Adipocyte (in vitro differentiated cells): Measurements from ENCODE around the gene GPX5.

Source experiments
- DNase-seq: peaks from one replicate; pipeline ENCODE4 v3.0.0-alpha.2; 2015; ENCODE audit warnings: low read depth
- H3K27me3 ChIP-seq: replicated peaks from 2 replicates; pipeline ENCODE4 v1.7.0; 2013; ENCODE audit warnings: mild to moderate bottlenecking, low read length, moderate library complexity; ENCODE audit not compliant: control insufficient read depth, insufficient read depth
- H3K36me3 ChIP-seq: 2 replicates; pipeline ENCODE4 v1.7.0; 2013; ENCODE audit warnings: low read length, mild to moderate bottlenecking, moderate library complexity; ENCODE audit not compliant: control insufficient read depth, insufficient read depth, severe bottlenecking
- H3K4me1 ChIP-seq: 2 replicates; pipeline ENCODE4 v1.7.0; 2013; ENCODE audit warnings: mild to moderate bottlenecking, low read length, moderate library complexity; ENCODE audit not compliant: control insufficient read depth, insufficient read depth
- H3K4me3 ChIP-seq: 2 replicates; pipeline ENCODE4 v1.7.0; 2013; ENCODE audit warnings: mild to moderate bottlenecking, low read length, moderate library complexity
- H3K9ac ChIP-seq: 2 replicates; pipeline ENCODE4 v1.7.0; 2013; ENCODE audit warnings: mild to moderate bottlenecking, low read length, moderate library complexity
- H3K9me3 ChIP-seq: 2 replicates; pipeline ENCODE4 v1.7.0; 2013; ENCODE audit warnings: mild to moderate bottlenecking, low read length, moderate library complexity; ENCODE audit not compliant: control insufficient read depth

The GPX5 gene

DNA sequence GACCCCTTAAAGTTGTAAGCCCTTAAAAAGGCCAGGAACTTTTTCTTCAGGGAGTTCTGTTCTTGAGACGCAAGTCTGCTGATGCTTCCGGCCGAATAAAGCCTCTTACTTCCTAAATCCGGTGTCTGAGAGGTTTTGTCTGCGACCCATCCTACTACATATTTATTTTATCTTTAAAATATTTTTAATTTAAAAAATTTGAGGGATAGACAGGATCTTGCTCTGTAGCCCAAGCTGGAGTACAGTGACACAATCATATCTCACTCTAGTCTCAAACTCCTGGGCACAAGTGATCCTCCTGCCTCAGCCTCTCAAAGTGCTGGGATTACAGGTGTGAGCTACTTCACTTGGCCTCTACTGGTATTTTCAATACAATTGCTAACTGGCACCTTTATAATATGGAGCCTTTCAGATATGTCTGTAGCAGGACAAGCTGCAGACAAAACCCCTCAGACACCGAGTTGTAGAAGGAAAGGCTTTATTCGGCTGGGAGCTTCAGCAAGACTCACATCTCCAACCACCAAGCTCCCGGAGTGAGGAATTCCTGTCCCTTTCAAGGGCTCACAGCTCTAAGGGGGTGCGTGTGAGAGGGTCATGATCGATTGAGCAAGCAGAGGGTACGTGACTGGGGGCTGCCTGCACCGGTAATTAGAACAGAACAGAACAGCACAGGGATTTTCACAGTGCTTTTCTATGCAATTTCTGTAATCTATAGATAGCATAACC is 41.0 kb downstream of the GPX5 start:
- H3K36me3 ChIP-seq = no peaks in the 10 kb centered on the region

DNA sequence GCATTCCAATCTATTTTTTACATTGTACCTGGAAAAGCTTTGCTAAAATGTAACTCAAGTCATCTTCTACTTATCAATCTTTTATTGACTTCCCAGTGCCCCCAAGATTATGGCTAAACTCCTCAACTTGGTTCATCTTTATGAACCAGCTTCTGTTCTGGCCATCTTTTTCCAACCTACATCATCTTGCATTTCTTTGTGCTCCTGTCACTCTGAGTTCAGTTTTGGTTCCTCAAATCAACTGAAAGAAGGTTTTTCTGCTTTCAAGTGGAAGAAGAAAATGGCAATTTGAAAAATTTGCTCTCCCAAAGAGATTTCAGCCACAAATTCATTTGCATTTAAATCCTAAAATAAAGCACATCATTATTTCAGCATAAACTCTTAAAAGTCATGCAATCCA is 41.8 kb downstream of the GPX5 start:
- no peak overlapping the region for H3K9ac ChIP-seq
- no peaks in the 10 kb centered on the region for H3K9me3 ChIP-seq
- no peak overlapping the region for H3K4me3 ChIP-seq
- DNase-seq = no peak
- no peaks in the 10 kb centered on the region for H3K4me1 ChIP-seq
- no peaks in the 10 kb centered on the region for H3K27me3 ChIP-seq
- H3K36me3 ChIP-seq = no peaks in the 10 kb centered on the region

More for the DNA sequence above, 41.0 kb downstream of the GPX5 start:
- Histone ChIP-seq H3K4me1 (no peaks in the 10 kb centered on the region), H3K27me3 (no peaks in the 10 kb centered on the region), H3K4me3 (no peak overlapping the region), H3K9me3 (no peaks in the 10 kb centered on the region), H3K9ac (no peak overlapping the region)
- no peak for DNase-seq

DNA sequence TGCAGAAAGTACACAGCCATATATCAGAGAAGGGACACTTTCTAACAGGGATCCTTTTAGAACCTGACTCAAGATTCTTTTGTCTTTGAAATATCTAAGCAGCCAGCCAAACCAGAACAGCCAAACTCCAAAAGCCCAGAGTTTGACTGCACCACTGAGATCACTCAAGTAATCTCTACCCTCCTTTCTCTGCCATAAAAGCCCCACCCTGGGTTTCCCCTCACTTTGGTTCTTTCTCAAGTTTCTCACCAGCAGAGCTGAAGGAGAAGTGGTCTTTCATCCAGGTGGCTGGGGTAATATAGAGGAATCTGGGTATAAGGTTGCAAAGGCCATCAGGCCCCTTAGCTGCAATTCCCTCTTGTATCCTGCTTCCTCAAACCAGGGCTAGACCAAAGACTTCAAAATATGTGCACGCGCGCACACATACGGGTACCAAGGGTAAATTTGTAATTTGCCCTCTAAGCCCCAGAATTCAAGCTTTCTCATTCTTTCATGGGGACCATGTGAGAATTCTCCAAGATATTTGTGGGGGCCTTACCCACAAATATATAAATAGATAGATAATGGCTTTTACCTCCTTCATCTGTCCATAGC is 42.9 kb downstream of the GPX5 start:
- no peak overlapping the region for H3K4me3 ChIP-seq
- no peaks in the 10 kb centered on the region for H3K4me1 ChIP-seq
- peaks cover 3% of the 10 kb centered on the region for H3K27me3 ChIP-seq
- H3K9ac ChIP-seq = no peak overlapping the region
- DNase-seq = no peak
- no peaks in the 10 kb centered on the region for H3K36me3 ChIP-seq
- no peaks in the 10 kb centered on the region for H3K9me3 ChIP-seq

DNA sequence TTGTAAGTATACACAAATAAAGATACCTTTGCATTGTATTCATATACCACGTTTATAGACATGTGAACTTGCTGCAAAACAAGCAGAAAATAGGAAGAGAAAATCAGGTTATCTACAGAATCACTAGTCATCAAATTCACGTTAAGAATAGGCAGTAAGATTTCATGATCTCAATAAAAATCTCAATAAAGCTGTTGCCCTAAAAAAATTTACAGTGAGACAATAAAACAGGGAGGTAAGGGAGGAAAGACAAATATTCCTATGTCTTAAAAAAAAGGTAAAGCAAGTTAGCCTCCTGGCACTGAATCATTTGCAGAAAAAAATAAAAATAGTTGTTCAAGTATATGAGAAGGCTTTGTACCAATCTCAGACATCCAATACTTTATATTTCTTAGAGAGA is 44.1 kb downstream of the GPX5 start:
- Histone ChIP-seq H3K9ac (no peak overlapping the region), H3K9me3 (no peaks in the 10 kb centered on the region), H3K4me1 (no peaks in the 10 kb centered on the region), H3K27me3 (peaks cover 3% of the 10 kb centered on the region), H3K4me3 (no peak overlapping the region), H3K36me3 (no peaks in the 10 kb centered on the region)
- DNase-seq = no peak

DNA sequence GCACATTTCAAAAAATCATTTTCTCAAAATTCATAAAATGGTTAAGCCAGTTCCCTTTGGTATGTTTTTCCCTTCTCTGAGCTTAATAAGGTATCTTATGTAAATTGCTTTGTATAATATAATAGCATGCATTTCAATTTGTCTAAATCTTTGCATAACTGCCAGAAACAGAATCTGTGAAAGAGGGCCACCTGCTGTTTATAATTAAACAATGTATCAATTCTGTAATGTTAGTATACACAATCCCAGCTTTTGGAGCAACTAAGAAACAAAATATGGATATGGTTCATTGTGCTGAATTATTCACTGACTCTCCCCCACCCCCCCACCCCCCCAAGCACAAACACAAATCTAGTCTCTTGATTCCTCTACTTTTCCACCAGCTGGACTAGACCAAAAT is 54.8 kb downstream of the GPX5 start:
- Histone ChIP-seq H3K4me1 (no peaks in the 10 kb centered on the region), H3K4me3 (no peak overlapping the region), H3K36me3 (no peaks in the 10 kb centered on the region), H3K9ac (no peak overlapping the region), H3K9me3 (no peaks in the 10 kb centered on the region), H3K27me3 (no peaks in the 10 kb centered on the region)
- DNase-seq = peak; percentile 14

DNA sequence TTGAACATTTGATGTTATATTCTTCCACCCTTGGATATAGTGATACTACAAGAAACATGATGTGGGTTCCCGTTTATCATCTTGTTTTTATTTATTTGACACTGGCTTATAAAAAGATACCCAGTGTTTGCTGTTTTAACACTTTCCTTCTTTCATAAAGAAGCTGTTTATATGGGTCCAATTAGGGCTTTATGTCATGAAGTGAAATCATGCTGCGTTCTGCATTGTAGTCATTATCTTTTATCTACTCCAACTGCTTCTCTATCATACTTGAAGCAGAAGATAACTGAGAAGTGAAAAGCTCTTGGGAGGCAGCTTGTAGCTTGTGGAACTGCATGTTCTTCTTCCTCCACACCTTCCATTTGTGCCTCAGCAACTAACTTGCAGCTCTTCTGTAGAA is 57.8 kb downstream of the GPX5 start:
- no peaks in the 10 kb centered on the region for H3K4me1 ChIP-seq
- H3K9ac ChIP-seq = no peak overlapping the region
- no peak for DNase-seq
- no peaks in the 10 kb centered on the region for H3K36me3 ChIP-seq
- H3K27me3 ChIP-seq = no peaks in the 10 kb centered on the region
- H3K9me3 ChIP-seq = no peaks in the 10 kb centered on the region
- no peak overlapping the region for H3K4me3 ChIP-seq
